Activated naive CD4-positive, alpha-beta T cell (primary cell): ENCODE measurements around the gene ADGRE2.
"Not testable (repeated sequence)": the region's sequence is repeated elsewhere in the genome, so short reads cannot be mapped to it uniquely, and the experiment has no call there.

Experiments
- DNase-seq, 4 experiments: peaks; one replicate each; lab custom pipeline; 2025; lab: John Stamatoyannopoulos, UW

The ADGRE2 gene

DNA sequence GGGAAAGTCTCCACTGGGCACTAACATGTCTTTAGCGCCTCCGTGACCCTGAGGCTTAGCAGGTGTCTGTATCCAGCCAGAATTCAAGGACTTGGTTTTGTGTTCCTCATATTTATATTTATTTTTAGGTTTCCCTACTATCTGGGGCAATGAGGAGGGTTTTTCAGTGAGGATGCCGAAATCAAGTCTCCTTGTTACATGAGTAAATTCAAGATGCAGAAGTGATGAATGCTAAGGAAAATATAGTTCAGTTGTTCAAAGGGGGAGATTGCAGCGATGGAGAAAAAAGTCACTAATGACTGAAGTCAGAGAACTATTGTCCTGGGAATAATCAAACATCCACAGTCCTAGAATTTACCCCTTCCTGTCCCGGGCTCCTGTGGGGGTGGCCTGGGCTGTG, 791 bp upstream of the ADGRE2 start:
- DNase-seq = no peak

DNA sequence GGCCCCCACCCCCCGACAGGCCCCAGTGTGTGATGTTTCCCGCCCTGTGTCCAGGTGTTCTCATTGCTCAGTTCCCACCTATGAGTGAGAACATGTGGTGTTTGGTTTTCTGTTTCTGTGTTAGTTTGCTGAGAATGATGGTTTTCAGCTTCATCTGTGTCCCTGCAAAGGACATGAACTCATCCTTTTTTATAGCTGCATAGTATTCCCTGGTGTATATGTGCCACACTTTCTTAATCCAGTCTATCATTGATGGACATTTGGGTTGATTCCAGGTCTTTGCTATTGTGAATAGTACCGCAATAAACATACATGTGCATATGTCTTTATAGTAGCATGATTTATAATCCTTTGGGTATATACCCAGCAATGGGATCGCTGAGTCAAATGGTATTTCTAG, 715 bp downstream of the ADGRE2 start:
- DNase-seq = not testable (repeated sequence)

DNA sequence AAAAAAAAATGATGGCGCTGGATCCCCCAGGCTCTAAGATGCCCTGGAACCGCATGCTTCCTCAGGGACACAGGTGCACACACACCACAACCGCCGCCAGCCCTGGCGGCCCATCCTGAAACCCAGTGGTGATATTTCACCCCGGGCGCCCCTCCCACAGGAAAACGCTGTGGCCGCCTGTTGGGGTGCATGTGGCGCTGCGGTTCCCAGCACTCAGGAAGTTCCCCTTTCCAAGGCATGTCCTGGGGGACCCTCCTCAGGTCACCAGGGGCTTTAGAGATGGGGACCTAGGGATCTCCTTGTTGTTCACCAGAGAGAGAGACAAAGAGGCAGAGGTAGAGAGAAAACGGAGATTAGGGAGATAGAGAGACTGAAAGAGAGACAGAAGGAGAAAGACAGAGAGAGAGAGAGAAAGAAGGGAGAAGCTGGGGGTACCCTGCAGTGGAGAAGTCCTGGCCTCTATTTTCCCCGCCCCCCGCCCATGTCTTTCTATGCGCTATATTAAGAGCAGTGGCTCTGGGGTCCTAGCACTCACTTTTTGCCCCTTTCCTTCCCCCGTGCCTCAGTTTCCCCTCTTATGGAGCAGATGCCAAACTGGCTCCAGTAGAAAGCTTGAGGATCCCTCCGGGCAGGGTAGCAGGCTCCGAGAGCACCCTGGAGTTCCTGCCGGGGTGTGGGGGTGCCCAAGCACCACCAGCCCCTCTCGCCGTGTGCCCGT, 2.3 kb downstream of the ADGRE2 start:
- no peak for DNase-seq

DNA sequence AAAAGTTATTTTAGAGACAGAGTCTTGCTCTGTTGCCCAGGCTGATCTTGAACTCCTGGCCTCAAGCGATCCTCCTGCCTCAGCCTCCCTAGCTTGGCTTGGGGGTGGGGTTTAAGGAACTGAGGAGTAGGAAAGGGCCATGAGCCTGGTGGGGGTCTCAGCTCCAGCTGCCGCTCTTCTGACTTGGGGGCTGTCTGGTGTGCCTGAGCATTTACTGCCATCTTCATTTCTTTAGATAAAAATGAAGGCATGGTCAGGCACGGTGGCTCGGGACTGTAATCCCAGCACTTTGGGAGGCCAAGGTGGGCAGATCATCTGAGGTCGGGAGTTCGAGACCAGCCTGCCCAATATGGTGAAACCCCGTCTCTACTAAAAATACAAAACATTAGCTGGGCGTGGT, 3.0 kb downstream of the ADGRE2 start:
- not testable (repeated sequence) for DNase-seq

DNA sequence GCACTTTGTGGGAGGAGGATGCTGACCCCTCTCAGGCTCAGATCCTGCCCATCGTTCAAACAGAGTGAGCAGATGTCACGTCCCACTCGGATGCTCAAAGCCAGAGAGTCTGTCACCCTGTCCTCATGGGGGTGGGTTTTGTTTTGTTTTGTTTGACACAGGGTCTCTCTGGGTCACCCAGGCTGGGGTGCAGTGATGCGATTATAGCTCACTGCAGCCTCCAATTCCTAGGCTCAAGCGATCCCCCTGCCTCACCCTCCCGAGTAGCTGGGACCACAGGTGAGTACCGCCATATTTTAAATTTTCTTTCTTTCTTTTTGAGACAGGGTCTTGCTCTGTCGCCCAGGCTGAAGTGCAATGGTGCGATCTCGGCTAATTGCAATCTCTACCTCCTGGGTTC, 4.0 kb downstream of the ADGRE2 start:
- no peak for DNase-seq

DNA sequence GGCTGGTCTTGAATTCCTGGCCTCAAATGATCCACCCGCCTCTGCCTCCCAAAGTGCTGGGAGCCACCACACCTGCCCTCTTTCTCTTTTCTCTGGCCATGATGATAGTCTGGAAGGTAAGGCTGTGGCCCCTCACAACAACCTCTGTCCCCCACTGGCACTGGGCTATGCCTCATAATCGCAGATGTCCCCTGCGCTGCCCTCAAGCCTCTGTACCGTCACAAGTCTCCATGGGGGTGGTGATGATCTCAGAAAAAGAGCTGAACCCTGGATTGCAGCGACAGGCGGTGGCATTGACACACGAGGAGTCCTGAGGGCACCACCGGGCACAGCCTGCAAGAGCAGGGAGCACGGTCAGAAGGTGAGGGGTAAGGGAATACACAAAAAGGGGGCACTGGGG, 4.6 kb downstream of the ADGRE2 start:
- not testable (repeated sequence) for DNase-seq

DNA sequence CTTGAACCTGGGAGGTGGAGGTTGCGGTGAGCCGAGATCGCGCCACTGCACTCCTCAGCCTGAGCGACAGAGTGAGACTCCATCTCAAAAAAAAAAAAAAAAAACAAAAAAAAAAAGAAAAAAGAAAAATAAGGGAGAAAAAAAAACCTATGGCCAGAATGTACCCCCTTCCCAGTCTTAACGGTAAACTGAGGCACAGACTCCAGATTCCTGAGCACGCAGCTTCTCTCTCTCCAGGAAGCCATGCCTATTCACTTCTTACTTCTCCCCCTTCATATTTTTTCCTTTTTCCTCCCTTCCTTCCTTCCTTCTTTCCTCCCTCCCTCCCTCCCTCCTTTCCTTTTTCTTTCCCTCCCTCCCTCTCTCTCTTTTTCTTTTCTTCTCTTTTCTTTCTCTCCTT, 5.4 kb downstream of the ADGRE2 start:
- DNase-seq = no peak

DNA sequence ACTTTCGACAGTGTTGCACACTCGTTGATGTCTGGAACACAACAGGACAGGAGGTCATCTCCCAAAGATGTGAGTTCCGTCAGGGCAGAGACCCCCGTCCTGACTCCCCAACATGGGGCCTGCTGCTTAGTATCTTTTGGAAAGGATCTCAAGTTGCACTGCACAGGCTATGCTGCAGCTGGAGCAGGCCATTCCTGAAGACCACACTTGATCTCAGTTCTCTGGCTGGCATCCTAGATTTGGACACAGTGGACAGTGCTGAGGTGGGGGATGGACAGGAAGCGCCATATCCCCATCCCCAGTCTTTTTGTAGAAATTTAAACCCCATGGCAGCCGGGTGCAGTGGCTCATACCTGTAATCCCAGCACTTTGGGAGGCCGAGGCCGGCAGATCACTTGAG, 5.9 kb downstream of the ADGRE2 start:
- no peak for DNase-seq

DNA sequence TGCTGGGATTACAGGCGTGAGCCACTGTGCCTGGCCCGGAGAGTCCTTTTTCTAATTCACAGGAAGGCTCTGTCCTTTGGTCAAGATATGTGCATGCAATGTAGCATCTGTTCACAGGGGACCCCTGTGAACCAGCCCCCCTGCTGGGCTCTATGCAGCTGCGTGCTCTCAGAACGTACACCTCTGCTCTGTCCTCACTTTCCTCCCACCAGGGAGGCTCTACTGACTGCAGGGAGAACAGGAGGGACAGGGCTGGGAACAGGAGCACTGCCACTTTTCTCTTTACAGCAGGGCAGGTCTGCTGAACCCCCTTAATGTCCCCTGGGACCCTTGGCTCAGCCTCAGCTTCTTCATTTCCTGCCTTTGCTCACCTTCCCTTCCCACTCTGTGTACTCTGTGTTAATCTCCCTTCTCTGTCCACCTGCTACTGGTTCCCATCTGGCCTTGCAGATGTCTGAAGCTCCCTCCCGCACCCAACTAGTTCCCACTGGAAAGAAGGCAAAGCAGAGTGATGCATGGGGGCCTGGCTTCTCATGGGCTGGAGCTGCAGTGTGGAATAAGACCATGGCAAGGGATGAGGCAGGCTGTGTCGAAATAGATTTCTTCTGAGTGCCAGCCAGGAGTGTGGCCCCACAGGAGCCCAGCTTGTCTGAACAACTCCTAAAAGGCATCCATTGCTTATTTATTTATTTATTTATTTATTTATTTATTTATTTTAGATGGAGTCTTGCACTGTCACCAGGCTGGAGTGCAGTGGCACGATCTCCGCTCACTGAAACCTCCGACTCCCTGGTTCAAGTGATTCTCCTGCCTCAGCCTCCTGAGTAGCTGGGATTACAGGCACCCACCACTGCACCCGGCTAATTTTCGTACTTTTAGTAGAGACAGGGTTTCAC, 7.2 kb downstream of the ADGRE2 start:
- no peak for DNase-seq

DNA sequence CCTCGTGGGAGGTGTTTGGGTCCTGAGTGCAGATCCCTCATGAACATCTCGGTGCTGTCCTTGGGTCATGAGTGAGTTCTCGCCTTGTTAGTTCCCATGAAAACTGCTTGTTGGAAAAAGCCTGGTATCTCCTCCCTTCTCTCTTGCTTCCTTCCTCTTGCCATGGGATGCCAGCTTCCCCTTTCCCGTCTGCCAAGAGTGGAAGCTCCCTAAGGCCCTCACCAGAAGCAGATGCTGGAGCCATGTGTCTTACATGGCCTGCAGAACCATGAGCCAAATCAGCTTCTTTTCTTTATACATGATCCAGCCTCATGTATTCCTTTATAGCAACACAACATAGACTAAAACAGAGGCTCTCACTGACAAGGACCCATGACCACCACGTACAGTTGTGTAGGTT, 8.2 kb downstream of the ADGRE2 start:
- no peak for DNase-seq

DNA sequence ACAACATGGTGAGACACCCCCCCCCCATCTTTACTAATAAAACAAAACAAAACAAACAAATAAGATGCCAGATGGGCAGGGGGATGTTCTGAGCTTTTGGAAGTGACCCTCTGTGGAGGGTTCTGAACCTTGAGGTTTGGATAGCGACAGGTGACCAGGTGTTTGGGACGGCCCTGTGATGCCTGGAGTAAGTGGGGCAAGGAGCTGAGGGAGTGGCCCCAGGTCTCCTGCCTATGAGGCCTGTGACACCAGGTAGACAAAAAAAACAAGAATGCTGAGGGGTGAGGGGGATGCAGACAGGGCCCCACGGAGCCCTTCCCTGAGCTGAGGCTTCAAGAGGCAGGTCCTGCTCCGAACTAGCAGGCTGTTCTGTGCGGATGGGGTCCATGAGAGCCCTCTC, 9.2 kb downstream of the ADGRE2 start:
- DNase-seq = no peak

DNA sequence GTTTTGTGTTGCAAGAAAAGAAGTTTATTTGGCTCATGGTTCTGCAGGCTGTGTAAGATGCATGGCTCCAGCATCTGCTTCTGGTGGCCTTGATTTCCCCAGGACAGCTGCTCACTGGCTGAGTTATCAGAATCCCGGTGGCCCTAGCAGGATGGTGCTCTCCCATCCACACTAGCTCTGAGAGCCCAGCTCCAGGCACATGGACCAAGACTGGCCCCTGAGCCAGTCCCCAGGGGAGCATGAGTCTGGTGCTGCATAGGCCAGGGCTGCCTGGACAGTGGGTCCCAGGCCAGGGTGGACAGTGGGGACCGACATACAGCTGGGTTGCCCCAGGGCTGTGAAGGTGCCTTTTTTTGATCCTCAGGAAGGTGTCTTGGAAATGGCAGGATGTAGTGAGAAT, 10.4 kb downstream of the ADGRE2 start:
- DNase-seq = no peak

DNA sequence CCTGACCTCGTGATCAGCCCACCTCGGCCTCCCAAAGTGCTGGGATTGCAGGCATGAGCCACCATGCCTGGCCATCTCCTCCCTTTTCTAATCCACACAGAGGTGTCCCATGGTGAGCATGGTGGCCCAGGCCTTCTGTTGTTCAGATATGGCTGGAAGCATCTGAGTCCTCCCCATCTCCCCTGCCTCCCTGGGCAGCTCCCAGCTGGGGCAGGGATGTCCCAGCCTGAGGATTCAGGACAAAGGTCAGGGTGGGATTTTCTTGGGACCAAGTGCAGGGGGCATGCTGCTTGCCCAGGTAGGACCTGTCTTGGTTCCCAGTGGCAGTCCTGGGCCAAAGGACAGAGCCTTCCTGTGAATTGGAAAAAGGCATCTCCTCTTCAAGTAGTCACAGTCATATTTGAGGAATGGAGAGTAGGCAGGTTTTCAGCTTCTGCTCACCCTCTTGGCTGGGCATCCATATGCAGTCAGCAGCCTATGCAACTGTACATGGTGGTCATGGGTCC, 10.8 kb downstream of the ADGRE2 start:
- DNase-seq = no peak

DNA sequence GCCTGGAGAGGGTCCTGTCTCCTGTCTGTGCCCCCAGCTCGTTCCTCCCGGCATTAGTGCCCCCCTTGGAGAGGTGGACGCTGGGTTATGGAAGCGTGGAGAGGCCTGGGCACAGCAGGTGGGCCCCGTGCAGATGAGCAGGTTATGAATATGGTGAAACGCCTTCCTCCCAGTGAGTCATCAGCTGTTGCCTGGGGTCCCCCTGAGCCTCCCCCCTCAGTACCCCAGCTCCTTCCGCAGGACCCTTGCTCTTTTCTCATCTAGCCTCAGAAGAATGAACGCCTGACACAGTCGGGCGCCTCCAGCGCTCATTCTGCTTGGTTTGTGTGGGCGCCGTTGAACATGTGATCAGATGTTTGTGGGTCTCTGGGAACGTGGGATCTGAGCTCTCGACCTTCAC, 12.5 kb downstream of the ADGRE2 start:
- DNase-seq = not testable (repeated sequence)

DNA sequence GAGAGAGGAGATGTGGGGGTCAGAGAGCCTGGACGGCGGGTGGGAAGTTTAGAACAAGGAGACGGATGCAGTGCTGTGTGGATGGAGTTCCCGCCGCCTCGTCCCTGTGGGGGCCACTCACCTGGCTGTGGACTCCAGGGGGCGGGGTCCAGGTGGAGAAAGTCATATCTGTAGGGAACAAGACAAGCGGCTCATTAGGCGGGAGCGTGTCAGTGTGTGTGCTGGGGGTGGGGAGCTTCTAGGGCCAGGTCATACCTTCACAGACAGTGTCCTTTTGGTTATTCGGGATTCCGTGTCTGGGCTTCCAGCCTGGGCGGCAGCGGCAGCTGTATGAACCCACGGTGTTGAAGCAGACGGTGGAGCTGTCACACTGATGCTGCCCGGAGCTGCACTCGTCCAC, 13.0 kb downstream of the ADGRE2 start:
- DNase-seq = not testable (repeated sequence)

DNA sequence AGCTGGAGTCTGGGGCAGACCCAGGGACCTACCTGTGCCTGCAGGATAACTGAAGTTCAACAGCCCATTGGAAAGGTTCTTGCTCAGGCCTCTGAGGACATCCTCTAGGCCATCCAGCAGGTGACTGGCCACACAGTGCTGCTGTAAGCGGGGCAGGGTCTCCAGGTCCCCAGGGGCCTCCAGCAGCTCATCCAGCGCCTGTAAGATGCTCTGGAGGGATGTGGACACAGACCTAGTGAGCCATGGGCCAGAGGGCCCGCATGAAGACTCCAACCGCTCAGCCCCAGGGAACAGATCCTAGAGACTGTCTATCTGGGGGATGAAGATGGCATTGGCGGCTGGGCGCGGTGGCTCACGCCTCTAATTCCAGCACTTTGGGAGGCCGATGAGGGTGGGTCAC, 14.0 kb downstream of the ADGRE2 start:
- no peak for DNase-seq

DNA sequence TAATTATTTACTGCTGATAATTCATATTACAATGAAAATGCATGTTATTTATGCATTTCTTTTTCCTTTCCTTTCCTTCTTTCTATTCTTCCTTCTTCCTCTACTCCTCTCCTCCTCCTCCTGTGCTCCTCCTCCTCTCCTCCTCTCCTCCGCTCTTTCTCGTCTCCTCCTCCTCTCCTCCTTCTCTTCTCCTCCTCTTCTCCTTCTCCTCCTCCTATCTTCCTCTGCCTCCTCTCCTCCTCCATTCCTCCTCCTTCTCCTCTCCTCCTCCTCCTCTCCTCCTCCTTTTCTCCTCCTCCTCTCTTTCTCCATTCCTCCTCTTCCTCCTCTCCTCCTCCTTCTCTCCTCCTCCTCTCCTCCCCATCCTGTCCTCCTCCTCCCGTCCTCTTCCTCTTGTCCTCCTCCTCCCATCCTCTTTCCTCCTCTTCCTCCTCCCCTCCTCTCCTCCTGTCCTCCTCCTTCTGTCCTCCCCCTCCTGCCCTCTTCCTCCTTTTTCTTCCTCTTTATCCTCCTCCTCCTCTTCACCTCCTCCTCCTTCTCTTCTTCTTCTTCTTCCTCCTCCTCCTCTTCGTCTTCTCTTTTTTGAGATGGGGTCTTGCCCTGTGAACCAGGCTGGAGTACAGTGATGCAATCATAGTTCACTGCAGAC, 14.7 kb downstream of the ADGRE2 start:
- DNase-seq = no peak

DNA sequence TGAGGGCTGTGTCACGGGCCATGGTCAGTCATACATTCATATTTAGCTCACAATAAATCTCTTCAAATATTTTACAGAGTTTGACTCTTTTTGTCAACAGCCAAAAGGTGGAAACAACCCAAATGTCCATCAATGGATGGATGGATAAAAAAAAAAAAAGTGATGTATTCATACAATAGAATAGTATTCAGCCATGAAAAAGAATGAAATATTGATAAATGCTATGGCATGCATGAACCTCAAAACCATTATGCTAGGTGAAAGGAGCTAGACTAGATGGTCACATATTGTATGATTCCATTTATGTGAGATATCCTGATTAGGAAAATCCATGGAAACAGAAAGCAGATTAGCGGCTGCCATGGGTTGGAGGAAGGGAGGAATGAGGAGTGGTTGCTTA, 16.2 kb downstream of the ADGRE2 start:
- DNase-seq = no peak

DNA sequence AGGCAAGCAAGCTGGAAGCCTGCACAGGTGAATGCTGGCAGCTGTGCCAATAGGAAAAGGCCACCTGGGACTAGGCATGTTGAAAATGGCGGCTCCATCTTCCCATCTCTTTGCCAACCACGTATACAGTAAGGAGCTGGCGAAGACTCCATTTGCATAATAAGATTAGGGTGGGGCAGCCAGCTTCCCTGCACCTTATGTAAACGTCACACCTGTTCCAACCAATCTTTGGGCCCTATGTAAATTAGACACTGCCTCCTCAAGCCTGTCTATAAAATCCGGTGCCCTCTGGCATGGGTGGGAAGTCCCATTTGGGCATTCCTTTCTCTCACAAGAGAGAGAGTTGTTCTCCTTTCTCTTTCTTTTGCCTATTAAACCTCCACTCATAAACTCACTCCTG, 16.8 kb downstream of the ADGRE2 start:
- no peak for DNase-seq

DNA sequence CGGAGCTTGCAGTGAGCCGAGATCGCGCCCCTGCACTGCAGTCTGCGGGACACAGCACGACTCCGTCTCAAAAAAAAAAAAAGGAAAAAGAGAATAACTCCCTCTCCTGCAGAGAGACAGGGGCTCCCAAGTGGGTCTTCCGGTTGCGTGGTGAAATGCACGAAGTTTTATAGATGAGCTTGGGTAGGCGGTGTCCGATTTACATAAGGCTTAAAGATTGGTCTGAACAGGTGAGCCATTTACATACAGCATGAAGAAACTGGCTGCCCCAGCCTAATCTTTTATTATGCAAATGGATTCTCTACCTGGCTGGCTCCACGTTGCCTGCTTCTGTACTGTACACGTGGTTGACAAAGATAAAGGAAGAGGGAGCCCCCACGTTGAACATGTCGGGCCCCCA, 19.5 kb downstream of the ADGRE2 start:
- no peak for DNase-seq

DNA sequence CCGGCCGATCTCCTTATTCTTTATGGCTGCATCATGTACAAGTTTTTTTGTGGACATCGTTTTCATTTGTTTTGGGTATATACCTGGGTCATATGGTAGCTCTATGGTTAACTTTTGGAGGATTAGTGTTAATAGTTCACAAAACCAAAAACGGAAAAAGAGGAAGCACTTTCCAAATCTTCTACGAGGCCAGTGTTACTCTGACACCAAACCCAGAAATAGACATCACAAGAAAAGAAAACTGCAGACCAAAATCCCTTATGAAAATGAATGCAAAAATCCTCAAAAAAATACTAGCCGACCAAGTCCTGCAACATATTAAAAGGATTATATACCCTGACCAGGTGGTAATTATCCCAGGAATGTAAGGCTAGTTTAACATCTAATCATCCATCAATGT, 29.8 kb downstream of the ADGRE2 start:
- DNase-seq = no peak

DNA sequence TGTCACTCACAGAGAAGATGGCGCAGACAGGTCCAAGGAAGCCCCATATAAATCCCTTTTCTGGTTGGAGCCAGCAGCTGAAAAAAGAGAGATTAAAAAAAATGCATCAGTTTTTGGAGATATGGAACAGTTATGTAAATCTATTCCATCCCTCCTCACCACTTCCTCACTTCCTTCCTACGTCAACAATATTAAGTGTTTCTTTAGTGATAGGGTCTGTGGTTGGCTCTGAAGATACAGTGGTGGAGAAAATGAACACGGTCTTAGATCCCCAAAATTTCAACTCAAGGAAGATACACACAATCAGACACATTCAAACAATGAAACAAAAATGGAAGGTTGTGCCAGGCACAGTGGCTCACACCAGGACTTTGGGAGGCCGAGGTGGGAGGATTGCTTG, 31.5 kb downstream of the ADGRE2 start:
- no peak for DNase-seq

DNA sequence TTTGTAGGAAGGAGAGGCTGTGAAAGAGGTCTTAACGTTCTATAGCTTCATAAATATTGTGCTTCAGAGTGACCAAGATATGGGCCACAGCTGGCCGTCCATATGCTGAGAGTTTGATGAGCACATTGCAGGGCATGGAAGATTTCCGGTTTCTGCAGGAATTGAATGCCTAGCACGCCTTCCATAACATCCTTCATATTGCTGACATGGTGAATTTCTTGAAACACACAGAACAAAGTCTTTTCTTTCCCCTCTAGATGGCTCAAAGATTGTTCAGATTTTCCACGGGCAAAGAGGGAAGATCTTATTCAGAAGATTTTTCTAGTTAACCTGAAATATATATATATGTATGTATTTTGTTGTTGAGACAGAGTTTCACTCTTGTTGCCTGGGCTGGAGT, 42.4 kb downstream of the ADGRE2 start:
- DNase-seq = no peak
